GM19240 (cell line): ENCODE measurements around the gene HAUS5.
A peak's percentile ranks its signal among the peaks of the same experiment; 100 is the strongest.

ENCODE experiments used
- DNase-seq: peaks from one replicate; pipeline ENCODE4 v3.0.0; 2011; ENCODE audit warnings: low spot score; ENCODE audit not compliant: insufficient read length

Gene HAUS5

GRCh38 chr19:35607661-35608060 is 4.9 kb upstream of the HAUS5 start:
- no peak for DNase-seq

GRCh38 chr19:35608251-35608650 is 4.3 kb upstream of the HAUS5 start:
- peak; percentile 51 for DNase-seq

- no peak for DNase-seq
Measured at GRCh38 chr19:35609851-35610353, 2.6 kb upstream of the HAUS5 start.

GRCh38 chr19:35612224-35612558 is 344 bp upstream of the HAUS5 start:
- DNase-seq = no peak

GRCh38 chr19:35613574-35613973 is 1.0 kb downstream of the HAUS5 start:
- no peak for DNase-seq

- DNase-seq = no peak
Measured at GRCh38 chr19:35615036-35615435, 2.5 kb downstream of the HAUS5 start.

- DNase-seq = no peak
Measured at GRCh38 chr19:35618857-35619256, 6.3 kb downstream of the HAUS5 start.

- DNase-seq = no peak
Measured at GRCh38 chr19:35619290-35619923, 6.9 kb downstream of the HAUS5 start.

- no peak for DNase-seq
Measured at GRCh38 chr19:35620001-35620400, 7.5 kb downstream of the HAUS5 start.

GRCh38 chr19:35621708-35622107 is 9.2 kb downstream of the HAUS5 start:
- no peak for DNase-seq

- no peak for DNase-seq
Measured at GRCh38 chr19:35622750-35623149, 10.2 kb downstream of the HAUS5 start.

GRCh38 chr19:35623327-35624010 is 10.9 kb downstream of the HAUS5 start:
- no peak for DNase-seq

GRCh38 chr19:35628264-35628564 is 15.7 kb downstream of the HAUS5 start:
- no peak for DNase-seq

GRCh38 chr19:35628565-35629331 is 16.2 kb downstream of the HAUS5 start, which contains the start of gene RBM42:
Gene RBM42 (plus strand): TSS chr19:35629036. CDS start chr19:35629154, 118 bp downstream.
- peak; percentile 100 for DNase-seq

- DNase-seq = no peak
Measured at GRCh38 chr19:35629332-35629633, 16.7 kb downstream of the HAUS5 start.

GRCh38 chr19:35633727-35634440 is 21.3 kb downstream of the HAUS5 start:
- no peak for DNase-seq

- no peak for DNase-seq
Measured at GRCh38 chr19:35636651-35637050, 24.1 kb downstream of the HAUS5 start.

- DNase-seq = no peak
Measured at GRCh38 chr19:35637165-35637564, 24.6 kb downstream of the HAUS5 start.

- no peak for DNase-seq
Measured at GRCh38 chr19:35639321-35639639, 26.7 kb downstream of the HAUS5 start.

GRCh38 chr19:35639863-35640262 is 27.3 kb downstream of the HAUS5 start:
- DNase-seq = no peak

- no peak for DNase-seq
Measured at GRCh38 chr19:35641515-35642151, 29.1 kb downstream of the HAUS5 start, which contains the start of gene ETV2. Gene ETV2 (plus strand): TSS chr19:35641745. CDS start chr19:35642461, 716 bp downstream.

- DNase-seq = no peak
Measured at GRCh38 chr19:35642312-35642711, 29.8 kb downstream of the HAUS5 start.
